ENCODE data around the gene PHF5A.

Gene PHF5A

DNA sequence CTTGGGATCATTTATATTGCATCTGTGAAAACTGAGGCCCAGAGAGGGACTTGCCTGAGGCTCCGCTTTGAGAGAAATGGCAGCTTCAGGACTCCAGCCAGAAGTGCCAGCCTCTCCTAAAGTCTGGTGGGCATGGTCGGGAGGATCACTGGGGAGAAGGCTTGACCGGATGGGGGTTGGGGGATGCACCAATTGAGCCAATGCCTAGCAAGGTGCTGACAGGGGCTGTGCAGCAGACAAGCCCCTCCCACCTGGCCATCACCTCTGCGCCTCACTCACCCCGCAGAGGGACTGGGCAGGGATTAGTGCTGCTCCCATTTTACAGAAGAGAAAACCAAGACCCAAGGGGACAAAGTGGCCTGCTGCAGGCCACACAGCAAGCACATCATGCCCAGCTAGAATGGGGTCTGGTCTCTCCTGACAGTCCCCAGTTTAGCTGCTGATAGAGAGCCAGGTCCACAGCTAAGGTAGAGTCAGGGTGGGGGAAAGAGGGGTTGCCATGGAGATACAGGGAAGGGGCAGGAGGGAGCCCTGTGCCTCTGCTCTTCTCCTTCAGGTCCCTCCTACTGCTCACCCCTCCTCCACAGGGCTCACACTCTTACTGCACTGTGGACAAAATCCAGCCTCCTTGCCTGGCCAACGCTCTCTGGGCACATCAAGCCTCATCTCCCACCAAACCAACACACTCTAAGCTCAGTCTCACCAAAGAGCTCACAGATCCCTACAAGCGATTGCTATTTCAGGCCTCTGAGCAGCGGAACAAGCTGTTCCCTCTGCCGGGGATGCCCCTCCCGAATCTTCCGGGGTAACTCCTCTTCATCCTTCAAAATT lies 57.3 kb downstream of the PHF5A start:
- no peak for DNase-seq (ENCODE audit: low spot score)

DNA sequence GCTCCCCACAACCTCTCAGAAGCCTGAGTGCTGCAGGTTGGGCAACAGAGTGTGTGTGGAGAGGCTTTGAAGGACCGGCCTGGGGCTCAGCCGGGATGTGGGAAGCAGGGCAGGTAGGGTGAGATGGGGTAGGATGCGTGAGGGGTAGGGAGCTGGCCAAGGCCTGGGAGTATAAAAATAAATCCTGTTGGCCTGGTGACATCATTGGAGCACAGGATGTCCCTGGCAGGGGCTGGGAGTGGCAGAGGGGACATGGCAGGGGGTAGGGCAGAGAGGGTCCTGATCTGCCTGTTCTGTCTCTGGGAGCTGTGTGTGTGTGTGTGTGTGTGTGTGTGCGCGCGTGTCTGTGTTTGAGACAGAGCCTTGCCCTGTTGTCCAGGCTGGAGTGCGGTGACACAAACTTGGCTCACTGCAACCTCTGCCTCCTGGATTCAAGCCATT lies 58.2 kb downstream of the PHF5A start:
- no peak for DNase-seq (ENCODE audit: low spot score)
